Kidney glomerular epithelial cell (primary cell): Measurements from ENCODE around the gene HIVEP3.
A peak's percentile ranks its signal among the peaks of the same experiment; 100 is the strongest.

Experiments used
- DNase-seq: peaks from one replicate; lab custom pipeline; 2025; lab: John Stamatoyannopoulos, UW

Gene HIVEP3

GRCh38 chr1:41497056-41497440 lies 421.7 kb downstream of the HIVEP3 start:
- no peak for DNase-seq

- peak; percentile 66 for DNase-seq
These were observed 422.4 kb downstream of the HIVEP3 start for GRCh38 chr1:41496080-41497055.

GRCh38 chr1:41495210-41495948 lies 423.3 kb downstream of the HIVEP3 start:
- no peak for DNase-seq

- DNase-seq = no peak
These were observed 424.1 kb downstream of the HIVEP3 start for GRCh38 chr1:41494351-41495209.

- no peak for DNase-seq
These were observed 424.9 kb downstream of the HIVEP3 start for GRCh38 chr1:41493626-41494350.

GRCh38 chr1:41493117-41493536 lies 425.6 kb downstream of the HIVEP3 start:
- peak; percentile 79 for DNase-seq

- DNase-seq = no peak
These were observed 426.3 kb downstream of the HIVEP3 start for GRCh38 chr1:41492341-41492848.

- DNase-seq = no peak
These were observed 427.8 kb downstream of the HIVEP3 start for GRCh38 chr1:41490911-41491310.

GRCh38 chr1:41489561-41489960 lies 429.2 kb downstream of the HIVEP3 start:
- no peak for DNase-seq

- no peak for DNase-seq
These were observed 430.4 kb downstream of the HIVEP3 start for GRCh38 chr1:41488040-41488951.

GRCh38 chr1:41487126-41488039 lies 431.3 kb downstream of the HIVEP3 start:
- no peak for DNase-seq

- peak; percentile 97 for DNase-seq
These were observed 432.2 kb downstream of the HIVEP3 start for GRCh38 chr1:41486371-41487125.

- no peak for DNase-seq
These were observed 432.7 kb downstream of the HIVEP3 start for GRCh38 chr1:41486053-41486370.

GRCh38 chr1:41485605-41486004 lies 433.1 kb downstream of the HIVEP3 start:
- peak; percentile 86 for DNase-seq

- DNase-seq = peak; percentile 33
These were observed 434.1 kb downstream of the HIVEP3 start, which contains the start of gene EDN2 for GRCh38 chr1:41484402-41485241. TSS of gene EDN2 (minus strand) at chr1:41484683. CDS start at chr1:41484601, 82 bp downstream.

GRCh38 chr1:41483960-41484401 lies 434.7 kb downstream of the HIVEP3 start:
- no peak for DNase-seq
